T-cell (primary cell): ENCODE measurements around the gene MYO15B. TPM values are rescaled to one million over a fixed set of nuclear protein-coding genes. Genes with fewer than 3 reads are reported as not detected.

ENCODE experiments used
- ATAC-seq, 4 experiments: fragments of 200-7000 bp in 3 of 4; fragments of 150-1000 bp in 1 of 4; cut with Tn5 transposase; replicated peaks in 1 of 4; 1 replicate in 3 of 4; 2 replicates in 1 of 4; pipeline ENCODE4 v1.10.0; 2021; ENCODE audit warnings: moderate library complexity in 3 of 4, mild to moderate bottlenecking in 2 of 4, moderate number of reproducible peaks in 1 of 4
- CTCF ChIA-PET, 2 donors: fragments of 300-600 bp; sonication (Branson Sonifier 250); formaldehyde crosslinking; loops; one replicate each; lab custom pipeline; 2022; ENCODE audit warnings: antibody characterized with exemption in 2 of 2; lab: Charles Lee
- POLR2A ChIA-PET, 2 donors: fragments of 300-600 bp; sonication (Branson Sonifier 250); formaldehyde crosslinking; loops; one replicate each; lab custom pipeline; 2022; ENCODE audit warnings: antibody characterized with exemption in 2 of 2; lab: Charles Lee
- DNase-seq, 35 experiments: peaks; one replicate each; pipeline versions ENCODE4 v3.0.0 to v3.0.0-alpha.2; 2013 to 2023
- H3K27ac ChIP-seq: one replicate; pipeline ENCODE4 v1.5.1; 2013; ENCODE audit warnings: low read length
- H3K27me3 ChIP-seq, 2 experiments: replicated peaks in 1 of 2; 1 replicate in 1 of 2; 2 replicates in 1 of 2; pipeline versions ENCODE4 v1.6.1 to v1.7.0; 2013; ENCODE audit warnings: low read length in 1 of 2, mixed read lengths in 1 of 2; ENCODE audit not compliant: control insufficient read depth in 2 of 2, insufficient read depth in 2 of 2; ENCODE audit errors: extremely low read depth in 1 of 2
- H3K36me3 ChIP-seq, 2 donors: 1 replicate in 1 of 2; 2 replicates in 1 of 2; pipeline versions ENCODE4 v1.6.1 to v1.7.0; 2013; ENCODE audit warnings: low read length in 1 of 2; ENCODE audit not compliant: control insufficient read depth in 2 of 2, insufficient read depth in 1 of 2; ENCODE audit errors: extremely low read depth in 1 of 2
- H3K4me1 ChIP-seq, 2 experiments: 1 replicate in 1 of 2; 2 replicates in 1 of 2; pipeline versions ENCODE4 v1.6.1 to v1.7.0; 2013; ENCODE audit warnings: low read length in 2 of 2, mixed read lengths in 1 of 2; ENCODE audit not compliant: insufficient read depth in 2 of 2, control insufficient read depth in 1 of 2; ENCODE audit errors: extremely low read depth in 1 of 2
- H3K4me3 ChIP-seq, 2 donors: 1 replicate in 1 of 2; 2 replicates in 1 of 2; pipeline versions ENCODE4 v1.5.1 to v1.7.0; 2013; ENCODE audit warnings: mild to moderate bottlenecking in 2 of 2, low read length in 1 of 2, moderate library complexity in 1 of 2; ENCODE audit not compliant: control insufficient read depth in 1 of 2; ENCODE audit errors: extremely low read depth in 1 of 2
- H3K9me3 ChIP-seq: 2 replicates; pipeline ENCODE4 v1.7.0; 2013
- H3K27ac Mint-ChIP-seq, 2 donors: one replicate each; pipeline ENCODE4 v1.8.0; 2020 to 2021; ENCODE audit warnings: mild to moderate bottlenecking in 2 of 2, mixed read lengths in 2 of 2
- H3K27me3 Mint-ChIP-seq, 2 donors: one replicate each; pipeline ENCODE4 v1.8.0; 2021 to 2022; ENCODE audit warnings: mixed read lengths in 2 of 2
- H3K36me3 Mint-ChIP-seq: one replicate; pipeline ENCODE4 v1.8.0; 2021; ENCODE audit warnings: mixed read lengths
- H3K4me1 Mint-ChIP-seq, 3 donors: one replicate each; pipeline ENCODE4 v1.8.0; 2020 to 2022; ENCODE audit warnings: mixed read lengths in 3 of 3, mild to moderate bottlenecking in 1 of 3
- H3K4me3 Mint-ChIP-seq, 3 donors: one replicate each; pipeline ENCODE4 v1.8.0; 2020 to 2022; ENCODE audit warnings: mild to moderate bottlenecking in 3 of 3, mixed read lengths in 3 of 3, moderate library complexity in 3 of 3
- H3K9me3 Mint-ChIP-seq, 3 donors: one replicate each; pipeline ENCODE4 v1.8.0; 2020 to 2022; ENCODE audit warnings: mixed read lengths in 3 of 3
- WGBS: methylation state at CpG from one replicate; pipeline ENCODE4 v1.1.5; 2013; ENCODE audit warnings: missing lambda C conversion rate; ENCODE audit not compliant: insufficient coverage; 5-methylcytosine and 5-hydroxymethylcytosine counted together
- total RNA-seq, 35 experiments: library from RNA in 6 of 35; stranded (reverse) in 6 of 35; fragments of 120-200 nt in 1 of 35; gene quantifications; one replicate each; pipeline versions ENCODE4 v1.2.1 to v1.2.4 and lab custom pipeline; 2013 to 2026

The MYO15B gene
- total RNA-seq, 5 donors from 2014 or later (not counting 1 experiment from before 2014, with no cell fraction given), result 171 to 382 (median 273) TPM

- CTCF ChIA-PET, result interaction anchor here in 1 of 2 donors (0.6 kb wide), 1 partner anchor 128 kb away, joined by 10 read pairs; no protein-coding TSS in a partner anchor
- 86% methylated on average over 31 of the region's 36 CpGs for WGBS
- ATAC-seq, result peak in 1 of 4 experiments; percentile 23
- Mint-ChIP-seq H3K27me3 (no peaks in the 10 kb centered on the region), H3K27ac (no peak overlapping the region), H3K4me1 (peaks cover 0 to 6% (median 0%) of the 10 kb centered on the region in 3 donors), H3K36me3 (no peaks in the 10 kb centered on the region), H3K4me3 (no peak overlapping the region), H3K9me3 (no peaks in the 10 kb centered on the region)
- no peak overlapping the region for H3K4me3 ChIP-seq
- H3K9me3 ChIP-seq, result no peaks in the 10 kb centered on the region
- H3K4me1 ChIP-seq, result no peaks in the 10 kb centered on the region
- DNase-seq, result peak in 2 of 35 experiments; percentile 4 to 21
- no peak overlapping the region for H3K27ac ChIP-seq
- H3K36me3 ChIP-seq, result peaks cover 12 to 27% of the 10 kb centered on the region in 2 donors
- POLR2A ChIA-PET, result no interaction called here
- peaks cover 0 to 21% of the 10 kb centered on the region in 2 experiments for H3K27me3 ChIP-seq
Measured at GRCh38 chr17:75619506-75620431, 32.2 kb downstream of the MYO15B start.

GRCh38 chr17:75621489-75621888 lies 33.9 kb downstream of the MYO15B start:
- peaks cover 0 to 6% (median 0%) of the 10 kb centered on the region in 3 donors for H3K4me1 Mint-ChIP-seq
- H3K27ac ChIP-seq, result no peak overlapping the region
- H3K9me3 ChIP-seq, result no peaks in the 10 kb centered on the region
- no peaks in the 10 kb centered on the region for H3K36me3 Mint-ChIP-seq
- no peak overlapping the region for H3K4me3 Mint-ChIP-seq
- ATAC-seq, result no peak
- no peak for DNase-seq
- H3K27me3 Mint-ChIP-seq, result no peaks in the 10 kb centered on the region
- H3K27ac Mint-ChIP-seq, result no peak overlapping the region
- H3K36me3 ChIP-seq, result peaks cover 11 to 33% of the 10 kb centered on the region in 2 donors
- POLR2A ChIA-PET, result no interaction called here
- peaks cover 0 to 14% of the 10 kb centered on the region in 2 experiments for H3K27me3 ChIP-seq
- no peak overlapping the region for H3K4me3 ChIP-seq
- H3K4me1 ChIP-seq, result no peaks in the 10 kb centered on the region
- no peaks in the 10 kb centered on the region for H3K9me3 Mint-ChIP-seq
- CTCF ChIA-PET, result no interaction called here
- 71% methylated on average over 1 of the region's 4 CpGs for WGBS

GRCh38 chr17:75622076-75622475 lies 34.5 kb downstream of the MYO15B start:
- WGBS, result 94% methylated on average over 6 of the region's 8 CpGs
- H3K9me3 ChIP-seq, result no peaks in the 10 kb centered on the region
- H3K36me3 Mint-ChIP-seq, result no peaks in the 10 kb centered on the region
- ChIA-PET CTCF (no interaction called here), POLR2A (no interaction called here)
- H3K4me1 Mint-ChIP-seq, result peaks cover 0 to 6% (median 0%) of the 10 kb centered on the region in 3 donors
- no peaks in the 10 kb centered on the region for H3K27me3 Mint-ChIP-seq
- ATAC-seq (no peak), DNase-seq (no peak)
- H3K27me3 ChIP-seq, result peaks cover 0 to 10% of the 10 kb centered on the region in 2 experiments
- H3K27ac Mint-ChIP-seq, result no peak overlapping the region
- H3K9me3 Mint-ChIP-seq, result no peaks in the 10 kb centered on the region
- H3K27ac ChIP-seq, result no peak overlapping the region
- H3K4me1 ChIP-seq, result no peaks in the 10 kb centered on the region
- H3K4me3 Mint-ChIP-seq, result no peak overlapping the region
- no peak overlapping the region for H3K4me3 ChIP-seq
- H3K36me3 ChIP-seq, result peaks cover 7 to 33% of the 10 kb centered on the region in 2 donors

- no peak overlapping the region for H3K27ac ChIP-seq
Measured at GRCh38 chr17:75622771-75623273, 35.2 kb downstream of the MYO15B start.

GRCh38 chr17:75623386-75623785 lies 35.8 kb downstream of the MYO15B start:
- Histone ChIP-seq H3K36me3 (peaks cover 10 to 30% of the 10 kb centered on the region in 2 donors), H3K27ac (no peak overlapping the region), H3K27me3 (peaks cover 0 to 3% of the 10 kb centered on the region in 2 experiments), H3K9me3 (no peaks in the 10 kb centered on the region), H3K4me1 (no peaks in the 10 kb centered on the region), H3K4me3 (no peak overlapping the region)
- H3K4me1 Mint-ChIP-seq, result peaks cover 0 to 6% (median 0%) of the 10 kb centered on the region in 3 donors
- ATAC-seq (no peak), DNase-seq (no peak)
- no peaks in the 10 kb centered on the region for H3K9me3 Mint-ChIP-seq
- no peaks in the 10 kb centered on the region for H3K36me3 Mint-ChIP-seq
- WGBS, result 97% methylated on average over 5 of the region's 9 CpGs
- H3K4me3 Mint-ChIP-seq, result no peak overlapping the region
- H3K27ac Mint-ChIP-seq, result no peak overlapping the region
- ChIA-PET POLR2A (no interaction called here), CTCF (no interaction called here)
- H3K27me3 Mint-ChIP-seq, result no peaks in the 10 kb centered on the region

More at GRCh38 chr17:75622771-75623273, 35.2 kb downstream of the MYO15B start:
- Histone ChIP-seq H3K27me3 (peaks cover 0 to 7% of the 10 kb centered on the region in 2 experiments), H3K36me3 (peaks cover 10 to 30% of the 10 kb centered on the region in 2 donors), H3K4me1 (no peaks in the 10 kb centered on the region), H3K4me3 (no peak overlapping the region), H3K9me3 (no peaks in the 10 kb centered on the region)
- peaks cover 0 to 6% (median 0%) of the 10 kb centered on the region in 3 donors for H3K4me1 Mint-ChIP-seq
- no peak for ATAC-seq
- H3K36me3 Mint-ChIP-seq, result no peaks in the 10 kb centered on the region
- ChIA-PET CTCF (no interaction called here), POLR2A (no interaction called here)
- WGBS, result 88% methylated on average over 12 of the region's 15 CpGs
- no peak overlapping the region for H3K4me3 Mint-ChIP-seq
- no peaks in the 10 kb centered on the region for H3K9me3 Mint-ChIP-seq
- H3K27ac Mint-ChIP-seq, result no peak overlapping the region
- DNase-seq, result no peak
- no peaks in the 10 kb centered on the region for H3K27me3 Mint-ChIP-seq

- H3K27me3 Mint-ChIP-seq, result no peaks in the 10 kb centered on the region
- DNase-seq (no peak), ATAC-seq (no peak)
- H3K4me3 Mint-ChIP-seq, result no peak overlapping the region
- H3K4me1 Mint-ChIP-seq, result peaks cover 0 to 6% (median 0%) of the 10 kb centered on the region in 3 donors
- H3K4me3 ChIP-seq, result no peak overlapping the region
- 80% methylated on average over 1 of the region's 12 CpGs for WGBS
- peaks cover 0 to 1% of the 10 kb centered on the region in 2 experiments for H3K27me3 ChIP-seq
- ChIA-PET POLR2A (no interaction called here), CTCF (no interaction called here)
- H3K9me3 Mint-ChIP-seq, result no peaks in the 10 kb centered on the region
- no peaks in the 10 kb centered on the region for H3K36me3 Mint-ChIP-seq
- H3K36me3 ChIP-seq, result peaks cover 10 to 29% of the 10 kb centered on the region in 2 donors
- no peaks in the 10 kb centered on the region for H3K9me3 ChIP-seq
- no peaks in the 10 kb centered on the region for H3K4me1 ChIP-seq
- no peak overlapping the region for H3K27ac ChIP-seq
- H3K27ac Mint-ChIP-seq, result no peak overlapping the region
Measured at GRCh38 chr17:75624021-75624420, 36.4 kb downstream of the MYO15B start.
